Astrocyte of the cerebellum (primary cell): ENCODE data around the gene CCDC107.

Source experiments
- DNase-seq: peaks from one replicate; pipeline ENCODE4 v3.0.0-alpha.2; 2011; ENCODE audit warnings: low read depth
- H3K4me3 ChIP-seq: 2 replicates; pipeline ENCODE4 v1.5.1; 2011; ENCODE audit warnings: mild to moderate bottlenecking, low read depth, low read length, moderate library complexity
- in situ Hi-C: cut with HindIII; loops from 2 replicates; pipeline ENCODE4 v1.10.0; 2017; ENCODE audit warnings: low sequenced_read_pairs
- TF ChIP-seq, protein P1 (sequence below): IDR thresholded peaks from 2 replicates; pipeline ENCODE4 v1.5.1; 2012; ENCODE audit warnings: low read length, low read depth, moderate library complexity, mild to moderate bottlenecking; ENCODE audit errors: missing control alignments

Gene CCDC107

DNA sequence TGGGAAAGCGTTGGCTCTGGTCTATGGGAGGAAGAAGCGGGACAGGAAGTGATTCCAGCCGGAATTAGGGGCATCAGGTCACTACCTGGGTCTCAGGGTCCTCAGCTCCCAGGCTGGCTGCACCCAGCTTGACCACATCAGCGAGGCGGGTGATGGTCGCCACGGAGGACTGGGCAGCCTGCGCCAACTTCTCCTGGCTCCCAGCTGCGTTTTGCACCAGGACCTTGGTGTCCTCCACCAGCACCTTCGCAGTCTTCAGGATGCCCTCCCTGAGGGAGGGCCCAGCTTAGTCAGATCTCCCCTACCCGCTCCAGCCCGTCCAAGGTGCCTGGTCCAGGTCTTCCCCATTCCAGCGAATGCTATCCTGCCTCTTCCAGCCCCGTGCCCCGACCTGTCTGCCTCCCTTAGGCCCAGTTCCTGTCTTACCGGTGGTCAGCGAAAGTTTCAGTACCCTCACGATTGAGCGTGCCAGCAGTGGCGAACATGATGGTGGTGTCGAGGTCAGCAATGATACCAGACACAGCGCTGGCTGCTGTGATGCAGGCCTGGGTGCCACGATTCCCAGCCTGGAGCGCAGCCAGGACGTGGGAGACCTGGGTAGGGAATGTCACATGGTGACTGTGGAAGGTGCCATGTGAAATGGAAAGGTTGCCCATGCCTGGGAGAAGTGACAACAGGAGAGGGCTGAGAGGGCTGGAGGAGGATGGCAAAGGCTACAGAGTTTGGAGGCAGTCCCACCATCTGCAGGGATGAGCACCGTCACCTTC, 46.0 kb downstream of the CCDC107 start:
- no peak overlapping the region for H3K4me3 ChIP-seq
- DNase-seq, result no peak
- in situ Hi-C loops, result no loop called here
- TF ChIP-seq, protein P1, sequence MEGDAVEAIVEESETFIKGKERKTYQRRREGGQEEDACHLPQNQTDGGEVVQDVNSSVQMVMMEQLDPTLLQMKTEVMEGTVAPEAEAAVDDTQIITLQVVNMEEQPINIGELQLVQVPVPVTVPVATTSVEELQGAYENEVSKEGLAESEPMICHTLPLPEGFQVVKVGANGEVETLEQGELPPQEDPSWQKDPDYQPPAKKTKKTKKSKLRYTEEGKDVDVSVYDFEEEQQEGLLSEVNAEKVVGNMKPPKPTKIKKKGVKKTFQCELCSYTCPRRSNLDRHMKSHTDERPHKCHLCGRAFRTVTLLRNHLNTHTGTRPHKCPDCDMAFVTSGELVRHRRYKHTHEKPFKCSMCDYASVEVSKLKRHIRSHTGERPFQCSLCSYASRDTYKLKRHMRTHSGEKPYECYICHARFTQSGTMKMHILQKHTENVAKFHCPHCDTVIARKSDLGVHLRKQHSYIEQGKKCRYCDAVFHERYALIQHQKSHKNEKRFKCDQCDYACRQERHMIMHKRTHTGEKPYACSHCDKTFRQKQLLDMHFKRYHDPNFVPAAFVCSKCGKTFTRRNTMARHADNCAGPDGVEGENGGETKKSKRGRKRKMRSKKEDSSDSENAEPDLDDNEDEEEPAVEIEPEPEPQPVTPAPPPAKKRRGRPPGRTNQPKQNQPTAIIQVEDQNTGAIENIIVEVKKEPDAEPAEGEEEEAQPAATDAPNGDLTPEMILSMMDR, result no peak

DNA sequence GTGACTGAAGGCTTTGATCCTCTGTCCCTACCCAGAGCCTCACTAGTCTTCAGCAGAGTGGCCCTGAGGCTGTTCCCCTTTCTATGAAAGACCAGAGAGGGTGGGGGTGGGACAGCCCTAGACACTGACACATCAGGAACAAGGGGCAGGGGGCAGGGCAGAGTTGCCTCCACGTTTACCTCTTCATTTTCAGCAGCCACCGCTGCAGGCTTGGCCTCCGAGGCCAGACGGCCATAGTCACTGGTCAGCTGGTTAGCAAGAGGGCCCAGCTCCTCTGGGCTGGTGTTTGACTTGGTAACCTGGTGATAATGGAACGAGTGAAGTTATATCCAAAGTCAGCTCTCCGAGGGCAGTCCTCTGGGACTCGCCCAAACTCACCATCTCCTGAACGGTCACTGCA, 47.3 kb downstream of the CCDC107 start:
- no peak overlapping the region for H3K4me3 ChIP-seq
- no peak for DNase-seq
- TF ChIP-seq, protein P1, result no peak
- in situ Hi-C loops, result no loop called here

DNA sequence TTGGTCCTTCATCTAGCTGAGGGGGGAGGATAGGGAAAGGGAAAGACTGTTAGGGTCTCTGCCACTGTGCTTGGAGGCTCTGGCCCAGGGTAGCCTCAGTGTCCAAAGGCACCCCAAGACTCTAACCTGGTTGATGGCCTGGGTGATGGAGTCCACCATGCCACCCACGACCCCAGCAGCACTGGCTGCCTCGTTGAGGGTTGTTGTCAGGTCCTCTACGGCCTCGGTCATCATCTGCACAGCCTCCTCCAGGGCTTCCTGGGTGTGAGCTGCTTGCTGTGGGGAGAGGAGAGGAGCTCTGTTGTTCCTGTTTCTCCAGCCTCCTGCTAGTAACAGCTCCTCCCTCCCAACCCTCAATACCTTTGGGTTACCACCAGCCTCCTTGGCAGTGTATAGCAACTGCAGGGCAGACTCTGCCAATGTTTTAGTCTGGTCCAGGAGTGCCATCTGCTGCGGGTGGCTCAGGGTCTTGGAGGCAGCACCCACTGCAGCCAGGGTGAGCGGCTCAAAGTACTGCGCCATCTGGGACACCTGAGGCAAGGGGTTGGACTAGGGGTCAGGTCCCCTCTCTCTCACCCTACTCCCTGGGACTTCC, 47.8 kb downstream of the CCDC107 start:
- in situ Hi-C loops, result no loop called here
- TF ChIP-seq, protein P1, result no peak
- H3K4me3 ChIP-seq, result no peak overlapping the region
- DNase-seq, result no peak

DNA sequence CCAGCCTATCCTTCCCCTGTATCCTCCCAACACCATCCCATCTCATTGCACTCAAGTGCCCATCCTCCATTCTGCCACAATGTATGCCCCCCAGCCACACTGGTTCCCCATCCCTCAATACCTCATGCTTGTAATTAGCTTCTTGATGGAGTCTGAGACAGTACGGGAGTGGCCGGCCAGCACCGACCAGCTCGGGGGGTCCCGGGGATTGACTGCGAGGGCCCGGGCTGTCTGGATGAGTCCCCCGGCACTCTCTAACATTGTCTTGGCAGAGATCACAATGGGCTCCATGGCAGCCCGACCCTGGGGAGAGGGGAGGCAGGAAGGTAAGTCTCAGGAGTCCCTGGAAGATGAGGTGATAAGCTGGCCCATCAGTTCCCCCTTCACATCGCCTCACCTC, 48.9 kb downstream of the CCDC107 start:
- TF ChIP-seq, protein P1, result no peak
- H3K4me3 ChIP-seq, result no peak overlapping the region
- no peak for DNase-seq
- in situ Hi-C loops, result no loop called here

DNA sequence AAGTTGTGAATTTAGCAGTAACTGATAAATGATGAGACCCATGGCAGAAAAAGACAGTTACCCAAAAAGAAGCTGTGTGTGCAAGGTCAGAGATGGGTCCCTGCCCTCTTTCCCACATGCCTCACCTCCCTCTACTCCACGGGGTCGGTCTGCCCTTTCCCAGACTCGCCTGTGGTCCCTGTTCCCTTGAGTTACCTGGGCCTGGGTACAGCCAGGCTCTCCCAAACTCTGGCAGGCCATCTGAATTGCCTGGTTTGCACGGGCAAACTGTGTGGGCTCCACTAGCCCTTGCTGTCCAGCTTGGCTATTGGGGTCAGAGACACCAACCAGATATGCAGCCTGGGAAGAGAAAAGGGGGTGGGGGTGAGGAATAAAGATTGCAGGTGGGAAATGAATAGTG, 50.1 kb downstream of the CCDC107 start:
- H3K4me3 ChIP-seq, result no peak overlapping the region
- TF ChIP-seq, protein P1, result no peak
- no peak for DNase-seq
- in situ Hi-C loops, result no loop called here

DNA sequence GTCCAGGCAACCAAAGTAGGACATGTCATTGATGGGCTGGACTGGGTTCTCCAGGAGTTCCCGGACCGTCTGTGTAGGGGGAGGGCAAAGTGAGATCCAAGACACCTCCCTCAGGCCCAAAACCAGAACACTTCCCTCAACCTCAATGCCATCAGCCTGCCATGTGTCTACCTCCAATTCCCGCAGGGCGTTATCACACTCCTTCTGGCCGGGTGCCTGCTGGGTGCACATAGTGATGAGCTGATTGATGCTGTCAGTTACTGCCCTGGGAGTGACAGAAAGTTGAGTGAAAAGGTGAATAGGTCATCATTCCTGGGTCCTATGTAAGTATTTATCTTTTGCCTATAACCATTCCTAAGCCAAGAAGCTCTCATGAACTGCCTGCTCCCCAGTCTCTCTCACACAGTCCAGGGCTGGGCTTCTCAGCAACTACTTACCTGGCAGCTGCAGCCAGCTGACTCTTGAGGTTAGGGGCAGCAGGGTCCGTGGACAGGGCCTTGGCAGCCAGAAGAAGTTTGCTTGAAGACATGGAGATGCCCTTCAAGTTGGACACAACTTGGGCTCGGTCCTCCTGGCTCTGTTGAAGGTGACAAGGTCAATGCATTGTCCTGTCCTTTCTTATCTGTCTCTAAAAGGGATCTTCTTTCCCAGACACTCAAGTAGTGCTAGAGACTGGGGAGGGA, 52.9 kb downstream of the CCDC107 start:
- H3K4me3 ChIP-seq, result no peak overlapping the region
- no peak for DNase-seq
- TF ChIP-seq, protein P1, result no peak
- in situ Hi-C loops, result loop anchor here (5.0 kb wide), 1 partner anchor 34 kb away; no protein-coding TSS in a partner anchor
